NCI-H2107 treated with DMSO at 0.1 percent for 48 hours (cell line): ENCODE results near the gene E2F2.

Source experiments
- DNase-seq: peaks from one replicate; lab custom pipeline; 2025; ENCODE audit not compliant: unreplicated experiment; lab: John Stamatoyannopoulos, UW

The E2F2 gene

GRCh38 chr1:23563003-23563402 is 32.0 kb upstream of the E2F2 start:
- DNase-seq = no peak

- peak; percentile 80 for DNase-seq
These were observed 31.3 kb upstream of the E2F2 start for GRCh38 chr1:23562137-23562876.

- DNase-seq = no peak
These were observed 30.7 kb upstream of the E2F2 start for GRCh38 chr1:23561813-23562100.

- no peak for DNase-seq
These were observed 30.2 kb upstream of the E2F2 start for GRCh38 chr1:23561076-23561812.

- no peak for DNase-seq
These were observed 29.1 kb upstream of the E2F2 start for GRCh38 chr1:23559985-23560741.

GRCh38 chr1:23559136-23559984 is 28.3 kb upstream of the E2F2 start, which contains the start of gene ID3:
ID3 (minus strand) TSS chr1:23559501; CDS start chr1:23559426, 75 bp downstream.
- peak; percentile 88 for DNase-seq

GRCh38 chr1:23558872-23559135 is 27.8 kb upstream of the E2F2 start:
- DNase-seq = no peak

- peak; percentile 32 for DNase-seq
These were observed 27.3 kb upstream of the E2F2 start for GRCh38 chr1:23558140-23558871.

- no peak for DNase-seq
These were observed 26.6 kb upstream of the E2F2 start for GRCh38 chr1:23557471-23558124.

- DNase-seq = no peak
These were observed 25.8 kb upstream of the E2F2 start for GRCh38 chr1:23556635-23557470.

GRCh38 chr1:23555986-23556634 is 25.1 kb upstream of the E2F2 start:
- no peak for DNase-seq

- peak; percentile 58 for DNase-seq
These were observed 24.4 kb upstream of the E2F2 start for GRCh38 chr1:23555270-23555985.

- peak; percentile 94 for DNase-seq
These were observed 23.6 kb upstream of the E2F2 start for GRCh38 chr1:23554481-23555269.

- no peak for DNase-seq
These were observed 23.1 kb upstream of the E2F2 start for GRCh38 chr1:23554127-23554480.

GRCh38 chr1:23553231-23554126 is 22.4 kb upstream of the E2F2 start:
- DNase-seq = no peak

GRCh38 chr1:23551849-23552248 is 20.8 kb upstream of the E2F2 start:
- DNase-seq = no peak
